KMS-11 (cell line): ENCODE measurements around the gene KRT86.

ENCODE experiments used
- H2AFZ ChIP-seq: fragments of 200-600 bp; sonication (generic); 2 replicates; pipeline ENCODE4 v1.6.1; 2016; ENCODE audit warnings: antibody characterized with exemption, mixed run types, low read depth
- H3K27ac ChIP-seq: fragments of 200-600 bp; sonication (generic); 2 replicates; pipeline ENCODE4 v1.6.1; 2016; ENCODE audit warnings: mild to moderate bottlenecking, mixed run types
- H3K27me3 ChIP-seq: fragments of 200-600 bp; sonication (generic); 2 replicates; pipeline ENCODE4 v1.6.1; 2017; ENCODE audit warnings: mild to moderate bottlenecking, low read depth, mixed run types, moderate library complexity; ENCODE audit not compliant: insufficient read depth
- H3K36me3 ChIP-seq: fragments of 200-600 bp; sonication (generic); 2 replicates; pipeline ENCODE4 v1.6.1; 2017; ENCODE audit warnings: mild to moderate bottlenecking, mixed run types; ENCODE audit not compliant: insufficient read depth
- H3K4me1 ChIP-seq: fragments of 200-600 bp; sonication (generic); 2 replicates; pipeline ENCODE4 v1.6.1; 2016; ENCODE audit warnings: mild to moderate bottlenecking, low read depth, mixed run types; ENCODE audit not compliant: poor library complexity, severe bottlenecking
- H3K4me2 ChIP-seq: fragments of 200-600 bp; sonication (generic); 2 replicates; pipeline ENCODE4 v1.7.0; 2016; ENCODE audit warnings: mild to moderate bottlenecking, mixed run types
- H3K4me3 ChIP-seq: fragments of 200-600 bp; sonication (generic); IDR thresholded peaks from 2 replicates; pipeline ENCODE4 v1.6.1; 2017; ENCODE audit warnings: low read depth, low read length, mixed read lengths; ENCODE audit not compliant: insufficient read depth
- H3K79me2 ChIP-seq: fragments of 200-600 bp; sonication (generic); 2 replicates; pipeline ENCODE4 v1.6.1; 2016; ENCODE audit warnings: low read depth, mixed run types; ENCODE audit not compliant: insufficient read depth
- H3K9ac ChIP-seq: fragments of 200-600 bp; sonication (generic); 2 replicates; pipeline ENCODE4 v1.6.1; 2016; ENCODE audit warnings: mild to moderate bottlenecking, mixed run types
- H4K20me1 ChIP-seq: fragments of 200-600 bp; sonication (generic); 2 replicates; pipeline ENCODE4 v1.6.1; 2016; ENCODE audit warnings: mild to moderate bottlenecking, mixed run types; ENCODE audit not compliant: insufficient read depth
- CTCF ChIP-seq: fragments of 200-600 bp; sonication (generic); conservative IDR thresholded peaks from 2 replicates; pipeline ENCODE4 v1.6.1; 2017; ENCODE audit warnings: low read depth, mild to moderate bottlenecking, antibody characterized with exemption, low read length, moderate library complexity, mixed read lengths

Gene KRT86

GRCh38 chr12:52274521-52275120 is at the start of gene KRT86:
TSS of gene KRT86 (plus strand) at chr12:52274645. CDS start at chr12:52301917, 27,272 bp downstream.
- TF ChIP-seq CTCF = no peak
- Histone ChIP-seq H4K20me1 (no peaks in the 10 kb centered on the region), H2AFZ (no peak within 1 kb of the TSS), H3K4me1 (peaks cover 13% of the 10 kb centered on the region), H3K79me2 (no peaks in the 10 kb centered on the region), H3K27me3 (no peaks in the 10 kb centered on the region), H3K4me3 (no peak within 1 kb of the TSS), H3K4me2 (no peak within 1 kb of the TSS), H3K27ac (no peak within 1 kb of the TSS), H3K36me3 (no peaks in the 10 kb centered on the region; the same call in 1 of the 2 replicates), H3K9ac (no peak within 1 kb of the TSS)

GRCh38 chr12:52225752-52226151 is 48.7 kb upstream of the KRT86 start:
- no peak overlapping the region for H2AFZ ChIP-seq

GRCh38 chr12:52226446-52226845 is 48.0 kb upstream of the KRT86 start:
- H3K4me2 ChIP-seq = no peak overlapping the region
- H3K9ac ChIP-seq = no peak overlapping the region
- no peaks in the 10 kb centered on the region for H3K79me2 ChIP-seq
- no peak for TF ChIP-seq CTCF
- H3K27ac ChIP-seq = no peak overlapping the region
- no peak overlapping the region for H2AFZ ChIP-seq
- H3K36me3 ChIP-seq = no peaks in the 10 kb centered on the region
- H3K4me3 ChIP-seq = no peak overlapping the region
- no peaks in the 10 kb centered on the region for H4K20me1 ChIP-seq
- H3K4me1 ChIP-seq = peaks cover 11% of the 10 kb centered on the region
- H3K27me3 ChIP-seq = peaks cover 5% of the 10 kb centered on the region; the same call in 1 of the 2 replicates

More at GRCh38 chr12:52225752-52226151, 48.7 kb upstream of the KRT86 start:
- Histone ChIP-seq H3K27ac (no peak overlapping the region), H3K27me3 (peaks cover 5% of the 10 kb centered on the region; the same call in 1 of the 2 replicates), H3K36me3 (no peaks in the 10 kb centered on the region), H3K4me2 (no peak overlapping the region), H3K4me3 (no peak overlapping the region), H3K4me1 (peaks cover 12% of the 10 kb centered on the region), H3K9ac (no peak overlapping the region), H3K79me2 (no peaks in the 10 kb centered on the region), H4K20me1 (no peaks in the 10 kb centered on the region)
- no peak for TF ChIP-seq CTCF

GRCh38 chr12:52227606-52228166 is 46.8 kb upstream of the KRT86 start:
- H3K27ac ChIP-seq = no peak overlapping the region
- no peak overlapping the region for H2AFZ ChIP-seq
- H4K20me1 ChIP-seq = no peaks in the 10 kb centered on the region
- peaks cover 5% of the 10 kb centered on the region; the same call in 1 of the 2 replicates for H3K27me3 ChIP-seq
- no peaks in the 10 kb centered on the region for H3K36me3 ChIP-seq
- H3K4me1 ChIP-seq = no peaks in the 10 kb centered on the region
- H3K79me2 ChIP-seq = no peaks in the 10 kb centered on the region
- no peak overlapping the region for H3K4me3 ChIP-seq
- no peak overlapping the region for H3K9ac ChIP-seq
- no peak for TF ChIP-seq CTCF
- no peak overlapping the region for H3K4me2 ChIP-seq
